ENCODE results near the gene APOE.

The APOE gene

DNA sequence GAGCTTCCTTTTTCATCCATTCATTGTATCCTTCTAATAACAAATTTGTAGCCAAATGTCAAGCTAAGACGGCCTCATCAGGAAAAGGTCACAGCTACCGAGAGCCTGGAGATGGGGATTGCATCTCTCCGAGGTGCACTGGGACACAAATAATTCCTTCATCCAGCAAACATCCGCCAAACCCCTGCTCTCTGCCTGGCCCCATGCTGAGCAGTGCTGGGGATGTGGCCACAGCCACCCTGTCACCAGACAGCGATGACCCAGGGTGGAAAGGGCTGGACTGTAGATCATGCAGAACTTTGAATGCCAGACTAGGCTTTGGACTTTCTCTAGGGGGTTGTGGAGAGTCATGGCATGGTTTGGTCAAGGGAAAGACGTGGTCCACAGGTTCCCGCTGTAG, 12.7 kb upstream of the APOE start:
- Histone ChIP-seq H3K36me3 (replicated peaks in 1 of 2; ENCODE audit: control insufficient read depth in 2 of 2, insufficient read depth in 2 of 2, low read length in 2 of 2) (peaks cover 47 to 69% of the 10 kb centered on the region in 2 donors), H2AFZ (ENCODE audit: low read length) (no peak overlapping the region), H2BK5ac (ENCODE audit: low read length) (no peak overlapping the region), H3K4ac (ENCODE audit: low read length) (no peak overlapping the region), H3K79me1 (ENCODE audit: low read depth, low read length) (peaks cover 18% of the 10 kb centered on the region), H3K14ac (ENCODE audit: low read length) (no peak overlapping the region), H3K4me2 (ENCODE audit: insufficient read depth, low read length, poor library complexity, severe bottlenecking) (no peak overlapping the region), H3K4me3 (ENCODE audit: low read length in 2 of 2) (peak overlapping the region; percentile 19 to 76), H3K4me1 (ENCODE audit: control insufficient read depth in 2 of 2, insufficient read depth in 1 of 2, low read depth in 1 of 2, low read length in 2 of 2) (peaks cover 11 to 12% of the 10 kb centered on the region in 2 donors), H4K8ac (ENCODE audit: low read depth, low read length) (no peak overlapping the region), H2AK5ac (ENCODE audit: low read depth, low read length) (no peak overlapping the region), H2BK120ac (ENCODE audit: low read depth, low read length) (no peak overlapping the region), H3K27ac (replicated peaks; ENCODE audit: low read length) (no peak overlapping the region), H3K9me3 (replicated peaks in 1 of 2; ENCODE audit: control insufficient read depth in 2 of 2, insufficient read depth in 1 of 2, low read depth in 1 of 2, low read length in 2 of 2) (peaks cover 0 to 2% of the 10 kb centered on the region in 2 donors), H2BK12ac (ENCODE audit: low read length) (no peak overlapping the region), H2BK15ac (ENCODE audit: low read length) (no peak overlapping the region), H3K18ac (ENCODE audit: low read length) (no peak overlapping the region), H3K27me3 (ENCODE audit: control insufficient read depth in 3 of 3, insufficient read depth in 3 of 3, low read depth in 1 of 3, low read length in 3 of 3) (no peaks in the 10 kb centered on the region), H3K9ac (ENCODE audit: low read depth, low read length, poor library complexity) (no peak overlapping the region), H4K91ac (ENCODE audit: low read depth, low read length, poor library complexity) (no peak overlapping the region), H3K23ac (ENCODE audit: low read depth, low read length, poor library complexity) (no peak overlapping the region)
- WGBS, 2 donors (ENCODE audit: extremely low coverage in 2 of 2, insufficient read length in 2 of 2, insufficient replicate concordance in 1 of 2) = no CpG with 5 or more reads among the region's 7 CpGs
- no peak for DNase-seq (ENCODE audit: low spot score)

DNA sequence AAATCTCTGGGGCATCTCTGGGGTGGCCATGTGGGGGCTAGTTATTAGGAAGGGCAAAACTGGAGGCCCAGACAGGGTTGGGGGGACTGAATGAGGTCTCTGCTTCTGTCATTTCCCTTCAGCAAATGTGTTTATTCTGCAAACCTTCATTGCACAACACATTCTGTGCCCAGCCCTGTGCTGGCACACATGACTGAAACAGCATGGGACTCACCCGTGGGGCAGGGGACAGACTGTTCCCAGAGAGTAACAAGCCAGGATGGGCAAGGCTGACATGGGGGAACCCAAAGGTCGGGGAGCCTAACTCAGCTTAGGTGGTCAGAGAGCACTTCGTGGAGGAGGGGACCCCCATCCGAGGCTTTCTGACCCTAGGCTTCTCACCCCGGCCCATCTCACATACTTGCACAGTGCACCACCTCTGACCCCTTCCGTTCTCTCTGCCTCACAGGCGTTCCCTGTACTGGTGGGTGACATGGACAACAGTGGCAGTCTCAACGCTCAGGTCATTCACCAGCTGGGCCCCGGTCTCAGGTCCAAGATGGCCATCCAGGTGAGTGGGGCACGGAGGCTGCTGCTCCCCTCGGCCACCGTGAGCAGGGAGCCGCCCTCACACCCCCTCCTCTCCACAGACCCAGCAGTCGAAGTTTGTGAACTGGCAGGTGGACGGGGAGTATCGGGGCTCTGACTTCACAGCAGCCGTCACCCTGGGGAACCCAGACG, 12.1 kb upstream of the APOE start:
- Histone ChIP-seq H2BK120ac (ENCODE audit: low read depth, low read length) (no peak overlapping the region), H3K27me3 (ENCODE audit: control insufficient read depth in 3 of 3, insufficient read depth in 3 of 3, low read depth in 1 of 3, low read length in 3 of 3) (no peaks in the 10 kb centered on the region), H4K8ac (ENCODE audit: low read depth, low read length) (peak overlapping the region; percentile 57), H3K79me1 (ENCODE audit: low read depth, low read length) (peaks cover 18% of the 10 kb centered on the region), H2BK15ac (ENCODE audit: low read length) (no peak overlapping the region), H2AK5ac (ENCODE audit: low read depth, low read length) (no peak overlapping the region), H4K91ac (ENCODE audit: low read depth, low read length, poor library complexity) (peak overlapping the region; percentile 48), H2BK5ac (ENCODE audit: low read length) (no peak overlapping the region), H3K23ac (ENCODE audit: low read depth, low read length, poor library complexity) (no peak overlapping the region), H3K4me2 (ENCODE audit: insufficient read depth, low read length, poor library complexity, severe bottlenecking) (no peak overlapping the region), H3K4me3 (ENCODE audit: low read length in 2 of 2) (no peak overlapping the region), H3K36me3 (replicated peaks in 1 of 2; ENCODE audit: control insufficient read depth in 2 of 2, insufficient read depth in 2 of 2, low read length in 2 of 2) (peaks cover 46 to 67% of the 10 kb centered on the region in 2 donors), H3K9me3 (replicated peaks in 1 of 2; ENCODE audit: control insufficient read depth in 2 of 2, insufficient read depth in 1 of 2, low read depth in 1 of 2, low read length in 2 of 2) (peaks cover 0 to 2% of the 10 kb centered on the region in 2 donors), H3K14ac (ENCODE audit: low read length) (no peak overlapping the region), H3K4ac (ENCODE audit: low read length) (no peak overlapping the region), H2BK12ac (ENCODE audit: low read length) (no peak overlapping the region), H3K18ac (ENCODE audit: low read length) (no peak overlapping the region), H3K4me1 (ENCODE audit: control insufficient read depth in 2 of 2, insufficient read depth in 1 of 2, low read depth in 1 of 2, low read length in 2 of 2) (peaks cover 11 to 12% of the 10 kb centered on the region in 2 donors), H3K9ac (ENCODE audit: low read depth, low read length, poor library complexity) (peak overlapping the region; percentile 39), H3K27ac (replicated peaks; ENCODE audit: low read length) (no peak overlapping the region), H2AFZ (ENCODE audit: low read length) (no peak overlapping the region)
- DNase-seq (ENCODE audit: low spot score) = no peak
- no CpG with 5 or more reads among the region's 18 CpGs for WGBS, 2 donors (ENCODE audit: extremely low coverage in 2 of 2, insufficient read length in 2 of 2, insufficient replicate concordance in 1 of 2)

DNA sequence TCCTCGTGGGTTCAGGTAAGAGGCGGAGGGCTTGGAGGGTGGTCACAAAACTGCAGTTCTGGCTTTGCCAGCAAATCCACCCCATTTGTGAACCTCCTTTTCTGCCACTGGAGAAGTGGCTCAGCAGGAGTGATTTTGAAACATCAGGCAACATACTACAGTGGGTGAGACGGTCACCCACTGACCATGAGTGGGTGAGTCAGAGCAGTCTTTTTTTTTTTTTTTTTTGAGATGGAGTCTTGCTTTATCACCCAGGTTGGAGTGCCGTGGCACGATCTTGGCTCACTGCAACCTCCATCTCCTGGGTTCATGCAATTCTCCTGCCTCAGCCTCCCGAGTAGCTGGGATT, 11.6 kb upstream of the APOE start:
- H2AK5ac ChIP-seq (ENCODE audit: low read depth, low read length) = no peak overlapping the region
- H3K27me3 ChIP-seq (ENCODE audit: control insufficient read depth in 3 of 3, insufficient read depth in 3 of 3, low read depth in 1 of 3, low read length in 3 of 3) = no peaks in the 10 kb centered on the region
- no peak for DNase-seq (ENCODE audit: low spot score)
- H4K91ac ChIP-seq (ENCODE audit: low read depth, low read length, poor library complexity) = peak overlapping the region; percentile 48
- H3K14ac ChIP-seq (ENCODE audit: low read length) = no peak overlapping the region
- WGBS, 2 donors (ENCODE audit: extremely low coverage in 2 of 2, insufficient read length in 2 of 2, insufficient replicate concordance in 1 of 2) = no CpG with 5 or more reads among the region's 6 CpGs
- no peak overlapping the region for H2BK15ac ChIP-seq (ENCODE audit: low read length)
- H3K9me3 ChIP-seq (replicated peaks in 1 of 2; ENCODE audit: control insufficient read depth in 2 of 2, insufficient read depth in 1 of 2, low read depth in 1 of 2, low read length in 2 of 2) = peaks cover 0 to 2% of the 10 kb centered on the region in 2 donors
- H2AFZ ChIP-seq (ENCODE audit: low read length) = no peak overlapping the region
- peaks cover 11 to 12% of the 10 kb centered on the region in 2 donors for H3K4me1 ChIP-seq (ENCODE audit: control insufficient read depth in 2 of 2, insufficient read depth in 1 of 2, low read depth in 1 of 2, low read length in 2 of 2)
- no peak overlapping the region for H3K23ac ChIP-seq (ENCODE audit: low read depth, low read length, poor library complexity)
- H3K18ac ChIP-seq (ENCODE audit: low read length) = no peak overlapping the region
- peaks cover 18% of the 10 kb centered on the region for H3K79me1 ChIP-seq (ENCODE audit: low read depth, low read length)
- peak overlapping the region; percentile 57 for H4K8ac ChIP-seq (ENCODE audit: low read depth, low read length)
- H3K9ac ChIP-seq (ENCODE audit: low read depth, low read length, poor library complexity) = no peak overlapping the region
- H3K4me2 ChIP-seq (ENCODE audit: insufficient read depth, low read length, poor library complexity, severe bottlenecking) = no peak overlapping the region
- H3K4me3 ChIP-seq (ENCODE audit: low read length in 2 of 2) = no peak overlapping the region
- H3K4ac ChIP-seq (ENCODE audit: low read length) = no peak overlapping the region
- H3K27ac ChIP-seq (replicated peaks; ENCODE audit: low read length) = no peak overlapping the region
- H2BK5ac ChIP-seq (ENCODE audit: low read length) = no peak overlapping the region
- no peak overlapping the region for H2BK12ac ChIP-seq (ENCODE audit: low read length)
- no peak overlapping the region for H2BK120ac ChIP-seq (ENCODE audit: low read depth, low read length)
- peaks cover 46 to 63% of the 10 kb centered on the region in 2 donors for H3K36me3 ChIP-seq (replicated peaks in 1 of 2; ENCODE audit: control insufficient read depth in 2 of 2, insufficient read depth in 2 of 2, low read length in 2 of 2)

DNA sequence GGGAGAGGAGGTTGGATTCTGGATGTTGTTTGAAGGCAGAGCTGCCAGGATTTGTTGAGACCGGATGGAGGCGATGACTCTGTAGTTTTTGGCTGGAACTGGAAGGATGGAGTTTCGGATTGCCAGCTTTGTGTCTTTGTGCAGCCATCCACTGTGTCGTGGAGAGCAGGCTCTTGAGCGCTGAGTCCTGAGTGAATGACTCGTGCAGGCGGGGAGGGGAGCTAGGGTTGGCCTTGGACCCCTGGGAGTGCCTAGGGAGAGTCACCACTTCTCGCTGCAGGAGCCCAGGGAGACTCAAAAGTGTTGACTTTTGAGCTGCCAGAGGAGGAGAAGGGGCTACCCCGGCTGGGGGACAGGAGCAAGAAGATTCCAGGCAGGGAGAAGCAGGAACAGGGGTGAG, 10.7 kb upstream of the APOE start:
- Histone ChIP-seq H4K91ac (ENCODE audit: low read depth, low read length, poor library complexity) (no peak overlapping the region), H3K79me1 (ENCODE audit: low read depth, low read length) (peaks cover 17% of the 10 kb centered on the region), H3K23ac (ENCODE audit: low read depth, low read length, poor library complexity) (no peak overlapping the region), H3K9me3 (replicated peaks in 1 of 2; ENCODE audit: control insufficient read depth in 2 of 2, insufficient read depth in 1 of 2, low read depth in 1 of 2, low read length in 2 of 2) (peaks cover 0 to 2% of the 10 kb centered on the region in 2 donors), H3K18ac (ENCODE audit: low read length) (no peak overlapping the region), H3K4me3 (ENCODE audit: low read length in 2 of 2) (no peak overlapping the region), H3K27ac (replicated peaks; ENCODE audit: low read length) (no peak overlapping the region), H3K14ac (ENCODE audit: low read length) (no peak overlapping the region), H2BK120ac (ENCODE audit: low read depth, low read length) (no peak overlapping the region), H3K4ac (ENCODE audit: low read length) (no peak overlapping the region), H4K8ac (ENCODE audit: low read depth, low read length) (no peak overlapping the region), H3K4me2 (ENCODE audit: insufficient read depth, low read length, poor library complexity, severe bottlenecking) (no peak overlapping the region), H2AFZ (ENCODE audit: low read length) (no peak overlapping the region), H3K27me3 (ENCODE audit: control insufficient read depth in 3 of 3, insufficient read depth in 3 of 3, low read depth in 1 of 3, low read length in 3 of 3) (no peaks in the 10 kb centered on the region), H3K4me1 (ENCODE audit: control insufficient read depth in 2 of 2, insufficient read depth in 1 of 2, low read depth in 1 of 2, low read length in 2 of 2) (peaks cover 9% of the 10 kb centered on the region in 2 donors), H2BK15ac (ENCODE audit: low read length) (no peak overlapping the region), H3K9ac (ENCODE audit: low read depth, low read length, poor library complexity) (no peak overlapping the region), H2BK5ac (ENCODE audit: low read length) (peak overlapping the region; percentile 72), H3K36me3 (replicated peaks in 1 of 2; ENCODE audit: control insufficient read depth in 2 of 2, insufficient read depth in 2 of 2, low read length in 2 of 2) (peaks cover 47 to 70% of the 10 kb centered on the region in 2 donors), H2AK5ac (ENCODE audit: low read depth, low read length) (no peak overlapping the region), H2BK12ac (ENCODE audit: low read length) (no peak overlapping the region)
- DNase-seq (ENCODE audit: low spot score) = no peak
- no CpG with 5 or more reads among the region's 9 CpGs for WGBS, 2 donors (ENCODE audit: extremely low coverage in 2 of 2, insufficient read length in 2 of 2, insufficient replicate concordance in 1 of 2)

All from neuronal stem cell (in vitro differentiated cells).